ENCODE measurements around the gene CENPX.

DNA sequence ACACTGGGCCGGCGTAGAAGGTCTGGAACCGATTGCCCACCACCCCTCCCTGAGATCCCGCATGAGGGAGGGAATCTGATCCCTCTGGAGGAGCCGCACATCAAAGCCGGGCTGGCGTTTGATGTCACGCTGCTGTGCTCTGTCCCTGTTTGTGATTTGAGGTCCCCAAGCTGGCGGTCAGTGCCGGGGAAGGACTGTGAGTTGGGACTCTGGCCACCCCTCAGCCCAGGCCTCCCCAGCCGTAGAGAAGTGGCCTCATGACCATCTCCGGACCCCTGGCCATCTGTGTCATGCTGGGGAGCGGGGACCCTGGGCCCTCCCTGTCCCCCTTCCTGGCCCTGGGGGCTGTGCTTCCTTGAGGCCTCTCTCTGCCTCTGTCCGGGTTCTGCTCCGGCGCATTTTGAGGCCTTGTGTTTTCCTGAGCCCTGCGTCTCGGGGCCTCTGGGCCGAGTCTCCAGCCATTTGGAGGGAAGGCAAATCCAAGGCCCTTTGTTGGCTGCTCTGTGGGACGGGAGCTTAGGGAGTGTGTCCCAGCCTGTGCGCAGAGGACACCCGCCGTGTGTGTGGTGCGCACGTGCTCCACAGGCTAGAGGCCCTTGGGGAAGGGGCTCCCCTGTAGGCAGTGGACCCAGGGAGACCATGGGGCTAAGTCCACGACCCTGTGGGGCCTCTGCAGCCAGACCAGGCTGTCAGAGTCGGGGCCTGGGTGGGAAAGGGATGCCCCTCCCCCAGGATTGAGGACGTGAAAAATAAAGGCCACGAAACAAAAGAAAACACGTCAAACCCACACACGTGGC is 30.2 kb downstream of the CENPX start:
- TF ChIP-seq TARDBP (IDR thresholded peaks at IDR 0.05) = no peak
- no peak for TF ChIP-seq HDGF (IDR thresholded peaks at IDR 0.05; ENCODE audit: borderline replicate concordance)
- TF ChIP-seq, protein P1, sequence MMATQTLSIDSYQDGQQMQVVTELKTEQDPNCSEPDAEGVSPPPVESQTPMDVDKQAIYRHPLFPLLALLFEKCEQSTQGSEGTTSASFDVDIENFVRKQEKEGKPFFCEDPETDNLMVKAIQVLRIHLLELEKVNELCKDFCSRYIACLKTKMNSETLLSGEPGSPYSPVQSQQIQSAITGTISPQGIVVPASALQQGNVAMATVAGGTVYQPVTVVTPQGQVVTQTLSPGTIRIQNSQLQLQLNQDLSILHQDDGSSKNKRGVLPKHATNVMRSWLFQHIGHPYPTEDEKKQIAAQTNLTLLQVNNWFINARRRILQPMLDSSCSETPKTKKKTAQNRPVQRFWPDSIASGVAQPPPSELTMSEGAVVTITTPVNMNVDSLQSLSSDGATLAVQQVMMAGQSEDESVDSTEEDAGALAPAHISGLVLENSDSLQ (IDR thresholded peaks at IDR 0.05) = no peak
- no peak for TF ChIP-seq SUZ12 (IDR thresholded peaks at IDR 0.05)
- TF ChIP-seq CTBP1 (IDR thresholded peaks at IDR 0.05; ENCODE audit: borderline replicate concordance) = no peak
- TF ChIP-seq ARNT (IDR thresholded peaks at IDR 0.05) = no peak
